ENCODE measurements around the gene TAS2R60. TPM values are rescaled to one million over a fixed set of nuclear protein-coding genes. Genes with fewer than 3 reads are reported as not detected.

Gene TAS2R60
- total RNA-seq, 4 donors from 2014 or later = not detected

- Histone ChIP-seq H3K27ac (no peak overlapping the region), H3K4me3 (no peak overlapping the region), H3K36me3 (no peaks in the 10 kb centered on the region), H3K4me1 (peaks cover 37% of the 10 kb centered on the region), H3K27me3 (no peaks in the 10 kb centered on the region), H3K9me3 (no peaks in the 10 kb centered on the region)
- 85% methylated on average over 4 of the region's 4 CpGs for whole genome bisulfite sequencing
- TF ChIP-seq POLR2A (IDR thresholded peaks at IDR 0.05) = no peak
- no peak for TF ChIP-seq POLR2AphosphoS5 (IDR thresholded peaks at IDR 0.05)
- TF ChIP-seq, protein P1, sequence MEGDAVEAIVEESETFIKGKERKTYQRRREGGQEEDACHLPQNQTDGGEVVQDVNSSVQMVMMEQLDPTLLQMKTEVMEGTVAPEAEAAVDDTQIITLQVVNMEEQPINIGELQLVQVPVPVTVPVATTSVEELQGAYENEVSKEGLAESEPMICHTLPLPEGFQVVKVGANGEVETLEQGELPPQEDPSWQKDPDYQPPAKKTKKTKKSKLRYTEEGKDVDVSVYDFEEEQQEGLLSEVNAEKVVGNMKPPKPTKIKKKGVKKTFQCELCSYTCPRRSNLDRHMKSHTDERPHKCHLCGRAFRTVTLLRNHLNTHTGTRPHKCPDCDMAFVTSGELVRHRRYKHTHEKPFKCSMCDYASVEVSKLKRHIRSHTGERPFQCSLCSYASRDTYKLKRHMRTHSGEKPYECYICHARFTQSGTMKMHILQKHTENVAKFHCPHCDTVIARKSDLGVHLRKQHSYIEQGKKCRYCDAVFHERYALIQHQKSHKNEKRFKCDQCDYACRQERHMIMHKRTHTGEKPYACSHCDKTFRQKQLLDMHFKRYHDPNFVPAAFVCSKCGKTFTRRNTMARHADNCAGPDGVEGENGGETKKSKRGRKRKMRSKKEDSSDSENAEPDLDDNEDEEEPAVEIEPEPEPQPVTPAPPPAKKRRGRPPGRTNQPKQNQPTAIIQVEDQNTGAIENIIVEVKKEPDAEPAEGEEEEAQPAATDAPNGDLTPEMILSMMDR (IDR thresholded peaks at IDR 0.05) = no peak
- no peak for TF ChIP-seq EP300 (IDR thresholded peaks at IDR 0.05)
- DNase-seq (ENCODE audit: low spot score in 2 of 2) = no peak
Measured at GRCh38 chr7:143455942-143456341, 12.7 kb downstream of the TAS2R60 start.

DNA sequence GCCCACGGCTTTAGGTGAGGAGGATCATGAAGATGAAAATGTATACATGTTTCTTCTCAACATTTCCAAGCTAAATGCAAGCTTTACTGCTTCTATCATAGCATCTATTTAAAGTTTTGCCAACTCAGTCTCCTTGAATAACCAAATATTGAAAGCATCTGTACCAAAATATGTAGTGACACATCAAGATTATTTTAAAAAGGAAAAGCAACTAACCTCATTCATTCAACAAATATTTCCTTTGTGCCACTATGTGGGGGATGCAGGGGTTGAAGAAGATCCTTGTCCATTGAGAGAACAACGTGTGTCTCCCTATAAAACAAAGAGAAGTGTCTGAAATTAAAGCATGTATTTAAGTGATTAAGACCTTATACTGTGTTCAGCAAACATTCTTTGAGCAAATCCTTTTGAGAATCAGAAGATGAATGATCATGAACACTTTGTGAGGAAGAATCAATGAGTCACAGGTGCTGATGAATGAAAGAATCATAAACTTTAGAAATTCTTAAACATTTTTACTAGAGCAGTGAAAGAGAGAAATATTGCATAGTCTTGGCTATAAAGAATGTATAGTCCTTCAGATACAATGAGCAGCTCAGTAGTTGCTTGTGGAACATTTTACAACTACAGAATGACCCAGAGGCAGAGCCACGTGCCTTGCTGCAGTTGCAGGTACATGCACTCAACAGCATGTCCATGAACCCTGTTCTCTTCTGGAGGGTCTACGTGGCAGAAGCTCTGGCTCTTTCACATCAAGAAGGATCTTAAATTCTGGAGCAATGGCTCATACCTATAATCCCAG lies 13.9 kb downstream of the TAS2R60 start:
- Histone ChIP-seq H3K27me3 (no peaks in the 10 kb centered on the region), H3K4me1 (peaks cover 37% of the 10 kb centered on the region), H3K9me3 (no peaks in the 10 kb centered on the region), H3K36me3 (no peaks in the 10 kb centered on the region), H3K4me3 (no peak overlapping the region), H3K27ac (peak overlapping the region; percentile 62)
- 76% methylated on average over 4 of the region's 4 CpGs for WGBS
- no peak for DNase-seq (ENCODE audit: low spot score in 2 of 2)
- TF ChIP-seq POLR2A (IDR thresholded peaks at IDR 0.05) (no peak), EP300 (IDR thresholded peaks at IDR 0.05) (no peak), POLR2AphosphoS5 (IDR thresholded peaks at IDR 0.05) (no peak)
- TF ChIP-seq, protein P1 (IDR thresholded peaks at IDR 0.05) = no peak

DNA sequence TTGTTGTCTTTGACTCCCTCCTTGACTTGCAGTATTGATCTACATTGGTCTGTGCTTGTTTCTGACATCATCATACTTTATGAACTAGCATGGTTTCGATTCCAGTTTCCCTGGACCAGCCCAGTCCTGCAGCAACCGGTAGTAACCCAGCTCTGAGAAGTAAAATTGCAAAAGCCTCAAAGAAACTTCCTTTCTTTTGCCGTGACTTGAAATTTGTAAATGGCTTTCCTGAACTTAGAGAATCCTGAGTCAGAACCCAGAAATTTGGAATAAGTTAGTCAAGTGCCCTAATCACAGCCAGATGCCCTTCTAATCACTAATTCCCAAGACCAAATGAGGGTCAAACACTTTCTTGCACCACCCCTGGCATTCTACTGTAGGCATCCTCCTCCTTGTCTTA lies 15.0 kb downstream of the TAS2R60 start:
- no peaks in the 10 kb centered on the region for H3K27me3 ChIP-seq
- no peaks in the 10 kb centered on the region for H3K36me3 ChIP-seq
- no peaks in the 10 kb centered on the region for H3K9me3 ChIP-seq
- H3K4me3 ChIP-seq = no peak overlapping the region
- peaks cover 37% of the 10 kb centered on the region for H3K4me1 ChIP-seq
- DNase-seq (ENCODE audit: low spot score in 2 of 2) = no peak
- TF ChIP-seq POLR2A (IDR thresholded peaks at IDR 0.05) = no peak
- no peak for TF ChIP-seq POLR2AphosphoS5 (IDR thresholded peaks at IDR 0.05)
- TF ChIP-seq, protein P1 (IDR thresholded peaks at IDR 0.05) = no peak
- no peak for TF ChIP-seq EP300 (IDR thresholded peaks at IDR 0.05)
- WGBS = 40% methylated on average over 3 of the region's 3 CpGs
- peak overlapping the region; percentile 63 for H3K27ac ChIP-seq

DNA sequence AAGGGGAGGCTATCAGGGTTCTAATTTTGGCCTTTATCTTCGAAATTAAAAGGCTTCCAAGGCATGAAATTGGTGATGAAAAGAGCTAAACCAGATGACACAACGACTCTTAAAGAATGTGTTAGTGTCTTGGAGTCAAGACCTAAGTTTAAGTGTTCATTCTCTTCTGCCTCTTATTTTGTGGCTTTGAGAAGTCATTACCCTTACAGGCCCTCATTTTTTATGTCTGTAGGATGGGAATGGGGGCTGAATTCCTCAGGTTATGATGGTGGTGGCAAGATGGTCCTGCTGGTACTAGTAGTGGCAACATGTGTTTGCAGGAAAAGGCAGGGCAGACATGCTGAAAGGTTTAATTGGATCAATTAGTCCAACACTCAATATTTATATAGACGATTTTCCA lies 15.4 kb downstream of the TAS2R60 start:
- DNase-seq (ENCODE audit: low spot score in 2 of 2) = no peak
- H3K27me3 ChIP-seq = no peaks in the 10 kb centered on the region
- TF ChIP-seq, protein P1 (IDR thresholded peaks at IDR 0.05) = no peak
- no peak for TF ChIP-seq EP300 (IDR thresholded peaks at IDR 0.05)
- no peak for TF ChIP-seq POLR2AphosphoS5 (IDR thresholded peaks at IDR 0.05)
- TF ChIP-seq POLR2A (IDR thresholded peaks at IDR 0.05) = no peak
- no peak overlapping the region for H3K4me3 ChIP-seq
- H3K4me1 ChIP-seq = peaks cover 41% of the 10 kb centered on the region
- H3K36me3 ChIP-seq = no peaks in the 10 kb centered on the region
- 64% methylated on average over 3 of the region's 3 CpGs for WGBS
- no peaks in the 10 kb centered on the region for H3K9me3 ChIP-seq
- H3K27ac ChIP-seq = peak overlapping the region; percentile 63

GRCh38 chr7:143459359-143459758 lies 16.1 kb downstream of the TAS2R60 start:
- Histone ChIP-seq H3K4me3 (no peak overlapping the region), H3K27ac (no peak overlapping the region), H3K27me3 (no peaks in the 10 kb centered on the region), H3K9me3 (no peaks in the 10 kb centered on the region), H3K4me1 (peaks cover 40% of the 10 kb centered on the region), H3K36me3 (no peaks in the 10 kb centered on the region)
- DNase-seq (ENCODE audit: low spot score in 2 of 2) = no peak
- TF ChIP-seq, protein P1 (IDR thresholded peaks at IDR 0.05) = no peak
- TF ChIP-seq POLR2A (IDR thresholded peaks at IDR 0.05) (no peak), POLR2AphosphoS5 (IDR thresholded peaks at IDR 0.05) (no peak), EP300 (IDR thresholded peaks at IDR 0.05) (no peak)
- WGBS = 95% methylated on average over 1 of the region's 1 CpG
